Caco-2 (cell line): ENCODE measurements around the gene SLC25A39. TPM values are rescaled to one million over a fixed set of nuclear protein-coding genes. Genes with fewer than 3 reads are reported as not detected.

ENCODE experiments used
- BruUV-seq: library from RNA; stranded (reverse); fragments of 400-500 nt; replicated peaks from 2 replicates; lab custom pipeline; 2021; lab: Mats Ljungman, UMichigan
- CTCF ChIA-PET: fragments of 300-600 bp; sonication (Branson Sonifier 250); formaldehyde crosslinking; loops from one replicate; lab custom pipeline; 2022; ENCODE audit warnings: antibody characterized with exemption; lab: Charles Lee
- POLR2A ChIA-PET: fragments of 300-600 bp; sonication (Branson Sonifier 250); formaldehyde crosslinking; loops from one replicate; lab custom pipeline; 2022; ENCODE audit warnings: antibody characterized with exemption; lab: Charles Lee
- DNase-seq, 2 experiments: peaks; one replicate each; pipeline versions ENCODE4 v3.0.0 to v3.0.0-alpha.2; 2020 to 2022
- H3K27me3 ChIP-seq: replicated peaks from 2 replicates; pipeline ENCODE4 v1.6.0; 2011; ENCODE audit warnings: low read length; ENCODE audit not compliant: control insufficient read depth, insufficient read depth
- H3K36me3 ChIP-seq: 2 replicates; pipeline ENCODE4 v1.5.1; 2011; ENCODE audit warnings: low read length; ENCODE audit not compliant: control insufficient read depth, insufficient read depth
- H3K4me1 ChIP-seq: fragments of 250-450 bp; sonication (Bioruptor Pico); 2 replicates; pipeline ENCODE4 v1.5.1; 2020; ENCODE audit warnings: mild to moderate bottlenecking
- H3K4me3 ChIP-seq: 2 replicates; pipeline ENCODE4 v1.5.1; 2011; ENCODE audit warnings: low read depth, mild to moderate bottlenecking, control low read depth, low read length
- H3K9me3 ChIP-seq: fragments of 250-450 bp; sonication (Bioruptor Pico); 2 replicates; pipeline ENCODE4 v1.5.1; 2020; ENCODE audit warnings: mild to moderate bottlenecking, moderate library complexity
- H3K27ac Mint-ChIP-seq: one replicate; pipeline ENCODE4 v1.8.0; 2022; ENCODE audit warnings: mixed read lengths; ENCODE audit not compliant: unreplicated experiment
- H3K27me3 Mint-ChIP-seq: one replicate; pipeline ENCODE4 v1.8.0; 2022; ENCODE audit warnings: mixed read lengths; ENCODE audit not compliant: insufficient read depth, unreplicated experiment
- H3K36me3 Mint-ChIP-seq: one replicate; pipeline ENCODE4 v1.8.0; 2022; ENCODE audit warnings: mild to moderate bottlenecking, mixed read lengths; ENCODE audit not compliant: insufficient read depth, unreplicated experiment
- H3K4me1 Mint-ChIP-seq: one replicate; pipeline ENCODE4 v1.8.0; 2022; ENCODE audit warnings: low read depth, mixed read lengths; ENCODE audit not compliant: unreplicated experiment
- H3K4me3 Mint-ChIP-seq: one replicate; pipeline ENCODE4 v1.8.0; 2022; ENCODE audit warnings: mild to moderate bottlenecking, moderate library complexity, mixed read lengths; ENCODE audit not compliant: unreplicated experiment
- H3K9me3 Mint-ChIP-seq: one replicate; pipeline ENCODE4 v1.8.0; 2022; ENCODE audit warnings: mixed read lengths; ENCODE audit not compliant: unreplicated experiment
- CTCF ChIP-seq, 2 experiments: fragments of 200-600 bp in 1 of 2; IDR thresholded peaks; 1 replicate in 1 of 2; 2 replicates in 1 of 2; pipeline versions ENCODE4 v1.5.1 to v1.8.0; 2011 to 2022; ENCODE audit warnings: antibody characterized with exemption in 1 of 2, control low read depth in 1 of 2, inconsistent platforms in 1 of 2, low read depth in 1 of 2, low read length in 1 of 2, mild to moderate bottlenecking in 1 of 2, moderate library complexity in 1 of 2; ENCODE audit not compliant: insufficient read depth in 1 of 2, severe bottlenecking in 1 of 2, unreplicated experiment in 1 of 2
- intact Hi-C: fragments of 100-400 bp; cut with micrococcal nuclease; formaldehyde crosslinking; loops from one replicate; pipeline ENCODE4 v1.10.0; 2022; ENCODE audit not compliant: unreplicated experiment
- total RNA-seq: library from RNA; stranded (reverse); gene quantifications from 2 replicates; pipeline ENCODE4 v1.2.3, GENCODE V29; 2022

The SLC25A39 gene
- total RNA-seq, 1 experiment from 2014 or later: 155 TPM

DNA sequence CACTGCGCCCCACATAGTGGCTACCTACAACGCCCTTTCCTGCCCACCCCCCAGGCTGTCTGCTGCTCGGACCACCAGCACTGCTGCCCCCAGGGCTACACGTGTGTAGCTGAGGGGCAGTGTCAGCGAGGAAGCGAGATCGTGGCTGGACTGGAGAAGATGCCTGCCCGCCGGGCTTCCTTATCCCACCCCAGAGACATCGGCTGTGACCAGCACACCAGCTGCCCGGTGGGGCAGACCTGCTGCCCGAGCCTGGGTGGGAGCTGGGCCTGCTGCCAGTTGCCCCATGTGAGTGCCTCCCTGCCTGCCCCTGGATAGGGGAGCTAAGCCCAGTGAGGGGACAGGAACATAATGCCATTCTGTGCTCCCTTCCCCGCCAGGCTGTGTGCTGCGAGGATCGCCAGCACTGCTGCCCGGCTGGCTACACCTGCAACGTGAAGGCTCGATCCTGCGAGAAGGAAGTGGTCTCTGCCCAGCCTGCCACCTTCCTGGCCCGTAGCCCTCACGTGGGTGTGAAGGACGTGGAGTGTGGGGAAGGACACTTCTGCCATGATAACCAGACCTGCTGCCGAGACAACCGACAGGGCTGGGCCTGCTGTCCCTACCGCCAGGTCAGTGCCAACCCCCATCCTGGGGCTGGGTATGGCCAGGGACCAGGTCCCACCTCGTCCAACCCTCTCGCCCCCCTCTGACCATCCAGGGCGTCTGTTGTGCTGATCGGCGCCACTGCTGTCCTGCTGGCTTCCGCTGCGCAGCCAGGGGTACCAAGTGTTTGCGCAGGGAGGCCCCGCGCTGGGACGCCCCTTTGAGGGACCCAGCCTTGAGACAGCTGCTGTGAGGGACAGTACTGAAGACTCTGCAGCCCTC lies 27.6 kb upstream of the SLC25A39 start:
- no peaks in the 10 kb centered on the region for H3K27me3 Mint-ChIP-seq
- no peak overlapping the region for H3K27ac Mint-ChIP-seq
- CTCF ChIA-PET: interaction anchor here (0.6 to 1.8 kb wide), 3 partner anchors 11 to 1734 kb away, joined by 3 to 9 read pairs (median 4); partner anchors contain the start of gene FAM171A2
- Histone ChIP-seq H3K36me3 (peaks cover 2% of the 10 kb centered on the region; the same call in 1 of the 2 replicates), H3K9me3 (no peaks in the 10 kb centered on the region), H3K4me1 (no peaks in the 10 kb centered on the region), H3K4me3 (no peak overlapping the region), H3K27me3 (no peaks in the 10 kb centered on the region)
- TF ChIP-seq CTCF (IDR thresholded peaks at IDR 0.05; ENCODE audit: insufficient read depth in 1 of 2, low read depth in 1 of 2, low read length in 1 of 2, severe bottlenecking in 1 of 2, unreplicated experiment in 1 of 2): no peak
- DNase-seq: no peak
- H3K9me3 Mint-ChIP-seq: no peaks in the 10 kb centered on the region
- no peaks in the 10 kb centered on the region for H3K4me1 Mint-ChIP-seq
- no peaks in the 10 kb centered on the region for H3K36me3 Mint-ChIP-seq
- intact Hi-C loops: no loop called here
- POLR2A ChIA-PET: no interaction called here
- no peak overlapping the region for H3K4me3 Mint-ChIP-seq
- BruUV-seq: TSS peak; percentile 71

- Mint-ChIP-seq H3K4me3 (no peak overlapping the region), H3K9me3 (no peaks in the 10 kb centered on the region), H3K36me3 (no peaks in the 10 kb centered on the region), H3K27me3 (no peaks in the 10 kb centered on the region), H3K4me1 (peaks cover under 1% of the 10 kb centered on the region), H3K27ac (no peak overlapping the region)
- Histone ChIP-seq H3K36me3 (peaks cover 2% of the 10 kb centered on the region; the same call in 1 of the 2 replicates), H3K9me3 (no peaks in the 10 kb centered on the region), H3K4me3 (no peak overlapping the region), H3K27me3 (no peaks in the 10 kb centered on the region), H3K4me1 (no peaks in the 10 kb centered on the region)
- POLR2A ChIA-PET: no interaction called here
- CTCF ChIA-PET: interaction anchor here (1.5 kb wide), 1 partner anchor 183 kb away, joined by 5 read pairs; no protein-coding TSS in a partner anchor
- no peak for TF ChIP-seq CTCF (IDR thresholded peaks at IDR 0.05; ENCODE audit: insufficient read depth in 1 of 2, low read depth in 1 of 2, low read length in 1 of 2, severe bottlenecking in 1 of 2, unreplicated experiment in 1 of 2)
- intact Hi-C loops: no loop called here
- no peak for DNase-seq
- no TSS peak for BruUV-seq
Measured at GRCh38 chr17:44351464-44351863, 26.8 kb upstream of the SLC25A39 start.

DNA sequence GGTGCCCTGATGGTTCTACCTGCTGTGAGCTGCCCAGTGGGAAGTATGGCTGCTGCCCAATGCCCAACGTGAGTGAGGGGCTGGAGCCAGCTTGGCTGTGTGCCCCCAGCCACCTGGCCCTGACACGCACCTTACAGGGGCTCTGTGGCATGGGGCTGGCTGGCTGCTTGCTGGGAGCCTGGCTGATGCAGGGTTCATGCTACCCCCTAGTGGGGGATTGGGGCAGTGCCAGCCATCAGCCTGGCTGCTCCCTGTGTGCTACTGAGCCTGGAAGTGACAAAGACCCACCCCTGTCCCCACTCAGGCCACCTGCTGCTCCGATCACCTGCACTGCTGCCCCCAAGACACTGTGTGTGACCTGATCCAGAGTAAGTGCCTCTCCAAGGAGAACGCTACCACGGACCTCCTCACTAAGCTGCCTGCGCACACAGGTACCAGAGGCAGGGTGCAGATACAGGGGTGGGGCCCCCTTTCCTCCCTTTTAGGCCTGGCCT lies 26.2 kb upstream of the SLC25A39 start:
- ChIA-PET POLR2A (no interaction called here), CTCF (interaction anchor here (0.6 to 1.5 kb wide), 3 partner anchors 21 to 183 kb away, joined by 3 to 5 read pairs (median 4); no protein-coding TSS in a partner anchor)
- peak; percentile 72 to 83 for DNase-seq
- Histone ChIP-seq H3K27me3 (no peaks in the 10 kb centered on the region), H3K36me3 (peaks cover 2% of the 10 kb centered on the region; the same call in 1 of the 2 replicates), H3K4me3 (no peak overlapping the region), H3K4me1 (no peaks in the 10 kb centered on the region), H3K9me3 (no peaks in the 10 kb centered on the region)
- no peaks in the 10 kb centered on the region for H3K9me3 Mint-ChIP-seq
- intact Hi-C loops: no loop called here
- BruUV-seq: no TSS peak
- H3K4me3 Mint-ChIP-seq: no peak overlapping the region
- H3K27ac Mint-ChIP-seq: no peak overlapping the region
- peaks cover 7% of the 10 kb centered on the region for H3K4me1 Mint-ChIP-seq
- H3K36me3 Mint-ChIP-seq: peaks cover under 1% of the 10 kb centered on the region
- peak; percentile 88 for TF ChIP-seq CTCF (IDR thresholded peaks at IDR 0.05; ENCODE audit: insufficient read depth in 1 of 2, low read depth in 1 of 2, low read length in 1 of 2, severe bottlenecking in 1 of 2, unreplicated experiment in 1 of 2)
- H3K27me3 Mint-ChIP-seq: no peaks in the 10 kb centered on the region
